ENCODE results near the gene MGLL.

DNA sequence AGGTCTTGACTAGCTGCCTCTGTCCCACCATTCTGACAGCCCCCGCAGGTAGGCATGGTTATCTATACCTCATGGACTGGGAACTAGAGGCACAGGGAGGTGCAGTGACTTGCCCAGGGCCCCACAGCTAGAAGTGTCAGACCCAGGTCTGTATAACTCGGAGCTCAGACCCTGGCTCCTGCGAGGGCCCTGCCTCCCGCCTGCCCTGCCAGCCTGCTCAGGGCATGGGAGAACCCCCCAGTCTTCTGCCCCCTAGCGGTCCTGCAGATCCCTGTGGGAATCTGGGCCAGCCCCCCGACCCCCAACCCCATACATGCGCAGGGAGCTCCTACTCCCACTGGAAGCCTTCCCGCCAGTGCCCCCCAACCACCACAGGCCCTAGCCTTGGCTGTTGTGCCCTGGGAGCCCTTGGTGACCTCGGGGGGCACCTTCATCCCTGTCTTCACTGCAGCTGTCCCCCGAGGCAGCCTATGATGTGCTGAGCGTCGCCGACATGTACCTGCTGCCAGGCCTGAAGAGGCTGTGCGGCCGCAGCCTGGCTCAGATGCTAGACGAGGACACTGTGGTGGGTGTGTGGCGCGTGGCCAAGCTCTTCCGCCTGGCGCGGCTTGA lies 142.7 kb downstream of the MGLL start:
- TF ChIP-seq EZH2 (IDR thresholded peaks at IDR 0.05; ENCODE audit: borderline replicate concordance, low read length): no peak
- TF ChIP-seq, protein P1, sequence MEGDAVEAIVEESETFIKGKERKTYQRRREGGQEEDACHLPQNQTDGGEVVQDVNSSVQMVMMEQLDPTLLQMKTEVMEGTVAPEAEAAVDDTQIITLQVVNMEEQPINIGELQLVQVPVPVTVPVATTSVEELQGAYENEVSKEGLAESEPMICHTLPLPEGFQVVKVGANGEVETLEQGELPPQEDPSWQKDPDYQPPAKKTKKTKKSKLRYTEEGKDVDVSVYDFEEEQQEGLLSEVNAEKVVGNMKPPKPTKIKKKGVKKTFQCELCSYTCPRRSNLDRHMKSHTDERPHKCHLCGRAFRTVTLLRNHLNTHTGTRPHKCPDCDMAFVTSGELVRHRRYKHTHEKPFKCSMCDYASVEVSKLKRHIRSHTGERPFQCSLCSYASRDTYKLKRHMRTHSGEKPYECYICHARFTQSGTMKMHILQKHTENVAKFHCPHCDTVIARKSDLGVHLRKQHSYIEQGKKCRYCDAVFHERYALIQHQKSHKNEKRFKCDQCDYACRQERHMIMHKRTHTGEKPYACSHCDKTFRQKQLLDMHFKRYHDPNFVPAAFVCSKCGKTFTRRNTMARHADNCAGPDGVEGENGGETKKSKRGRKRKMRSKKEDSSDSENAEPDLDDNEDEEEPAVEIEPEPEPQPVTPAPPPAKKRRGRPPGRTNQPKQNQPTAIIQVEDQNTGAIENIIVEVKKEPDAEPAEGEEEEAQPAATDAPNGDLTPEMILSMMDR (conservative IDR thresholded peaks at IDR 0.05 in 1 of 2, IDR thresholded peaks at IDR 0.05 in 1 of 2; ENCODE audit: extremely low read depth in 1 of 2, insufficient read depth in 1 of 2, low read depth in 1 of 2, low read length in 2 of 2): no peak
